ENCODE results near the gene ZNRF2.
"Not testable (repeated sequence)": the region's sequence is repeated elsewhere in the genome, so short reads cannot be mapped to it uniquely, and the experiment has no call there.

The ZNRF2 gene

DNA sequence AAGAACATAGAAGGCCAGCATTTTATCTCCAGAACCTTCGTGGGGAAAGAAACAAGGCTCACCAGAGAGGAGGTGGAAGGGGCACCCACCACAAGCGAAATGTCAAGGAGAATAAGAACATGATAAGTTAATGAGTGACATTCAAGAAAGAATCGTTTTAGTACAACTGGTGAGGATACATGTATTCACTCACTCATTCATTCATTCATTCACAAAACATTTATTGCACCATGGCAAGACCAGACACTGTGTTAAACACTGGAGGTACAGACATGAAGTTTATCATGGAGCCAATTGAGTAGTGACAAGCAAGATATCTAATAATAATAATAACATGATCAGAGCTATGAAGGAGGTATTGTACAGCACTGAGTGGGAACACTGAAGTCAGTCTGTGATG is 1.7 kb upstream of the ZNRF2 start:
- H3K9ac ChIP-seq (ENCODE audit: low read length) = no peak overlapping the region
- H3K36me3 ChIP-seq (ENCODE audit: control insufficient read depth, insufficient read depth, low read length) = no peaks in the 10 kb centered on the region
- no peaks in the 10 kb centered on the region for H3K27me3 ChIP-seq (ENCODE audit: control insufficient read depth, insufficient read depth, low read length)
- peaks cover 2% of the 10 kb centered on the region for H3K4me1 ChIP-seq (ENCODE audit: control insufficient read depth, insufficient read depth, low read length)
- H3K27ac ChIP-seq (ENCODE audit: low read depth, low read length) = no peak overlapping the region
- H3K4me3 ChIP-seq (ENCODE audit: low read length) = no peak overlapping the region

DNA sequence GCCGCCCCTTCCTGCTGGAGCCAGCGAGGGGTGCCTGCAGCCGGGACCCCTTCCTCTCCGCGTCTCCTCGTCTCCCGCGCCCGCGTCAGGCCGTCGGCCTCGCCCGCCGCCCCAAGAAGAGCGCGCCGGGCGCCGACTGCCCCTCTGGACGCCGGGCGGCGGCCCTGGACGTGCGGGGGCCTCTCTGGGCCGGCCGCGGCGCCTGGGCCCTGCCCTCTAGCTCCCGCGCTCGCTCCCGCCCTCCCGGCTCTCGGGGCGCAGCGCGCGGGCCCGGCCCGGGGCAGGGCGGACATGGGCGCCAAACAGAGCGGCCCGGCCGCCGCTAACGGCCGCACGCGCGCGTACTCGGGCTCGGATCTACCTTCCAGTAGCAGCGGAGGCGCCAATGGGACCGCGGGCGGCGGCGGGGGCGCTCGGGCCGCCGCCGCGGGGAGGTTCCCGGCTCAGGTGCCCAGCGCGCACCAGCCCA is 704 bp downstream of the ZNRF2 start:
- peaks cover 2% of the 10 kb centered on the region for H3K4me1 ChIP-seq (ENCODE audit: control insufficient read depth, insufficient read depth, low read length)
- H3K36me3 ChIP-seq (ENCODE audit: control insufficient read depth, insufficient read depth, low read length) = no peaks in the 10 kb centered on the region
- peak overlapping the region; percentile 86 for H3K9ac ChIP-seq (ENCODE audit: low read length)
- H3K27ac ChIP-seq (ENCODE audit: low read depth, low read length) = peak overlapping the region; percentile 96
- no peaks in the 10 kb centered on the region for H3K27me3 ChIP-seq (ENCODE audit: control insufficient read depth, insufficient read depth, low read length)
- H3K4me3 ChIP-seq (ENCODE audit: low read length) = peak overlapping the region; percentile 78

DNA sequence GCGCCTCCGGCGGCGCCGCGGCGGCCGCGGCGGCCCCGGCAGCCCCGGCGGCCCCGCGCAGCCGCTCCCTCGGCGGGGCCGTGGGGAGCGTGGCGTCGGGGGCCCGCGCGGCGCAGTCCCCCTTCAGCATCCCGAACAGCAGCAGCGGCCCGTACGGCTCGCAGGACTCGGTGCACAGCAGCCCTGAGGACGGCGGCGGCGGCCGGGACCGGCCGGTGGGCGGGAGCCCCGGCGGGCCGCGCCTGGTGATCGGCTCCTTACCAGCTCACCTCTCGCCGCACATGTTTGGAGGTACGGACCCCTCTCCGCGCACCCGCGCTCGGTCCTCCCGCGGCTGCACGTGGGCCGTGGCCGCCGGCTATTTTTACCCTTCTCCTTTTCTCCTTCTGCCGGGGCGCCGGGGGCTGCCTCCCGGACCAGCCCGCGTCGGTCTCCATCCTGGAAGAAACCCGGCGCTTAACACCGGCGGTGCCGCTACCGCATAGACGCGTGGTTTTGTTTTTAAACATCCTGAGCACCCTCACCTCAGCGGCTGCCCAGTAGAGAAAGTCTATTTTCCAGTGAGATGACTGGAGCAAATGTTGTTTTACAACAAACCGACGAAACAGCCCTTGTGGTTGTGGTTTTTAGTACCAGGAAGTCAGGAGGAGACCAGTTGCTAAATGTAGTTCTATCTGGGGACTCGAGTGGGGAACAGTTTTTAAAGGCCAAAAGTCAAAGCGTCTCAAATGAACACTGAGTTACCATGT is 1.3 kb downstream of the ZNRF2 start:
- Histone ChIP-seq H3K27me3 (ENCODE audit: control insufficient read depth, insufficient read depth, low read length) (no peaks in the 10 kb centered on the region), H3K4me3 (ENCODE audit: low read length) (peak overlapping the region; percentile 78), H3K9ac (ENCODE audit: low read length) (peak overlapping the region; percentile 45), H3K27ac (ENCODE audit: low read depth, low read length) (peak overlapping the region; percentile 96), H3K4me1 (ENCODE audit: control insufficient read depth, insufficient read depth, low read length) (peaks cover 2% of the 10 kb centered on the region), H3K36me3 (ENCODE audit: control insufficient read depth, insufficient read depth, low read length) (no peaks in the 10 kb centered on the region)

DNA sequence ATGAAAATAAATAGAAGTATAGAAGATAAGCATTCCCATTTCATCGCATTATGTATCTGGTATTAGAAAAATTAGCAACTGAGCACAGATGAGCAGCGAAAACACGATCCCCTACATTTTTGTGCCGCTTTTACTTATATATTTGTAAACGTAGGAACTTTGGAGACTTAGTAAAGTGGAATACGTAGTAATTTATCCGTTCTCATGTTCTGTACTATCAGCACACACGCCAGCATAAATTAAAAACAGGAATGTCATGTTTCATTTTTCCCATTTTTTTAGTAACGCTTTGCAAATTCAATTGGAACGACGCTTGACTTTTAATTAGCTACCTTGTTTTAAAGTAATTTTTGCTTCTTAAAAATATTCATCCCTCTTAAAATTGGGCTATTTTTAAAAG is 2.4 kb downstream of the ZNRF2 start:
- Histone ChIP-seq H3K4me1 (ENCODE audit: control insufficient read depth, insufficient read depth, low read length) (peaks cover 2% of the 10 kb centered on the region), H3K4me3 (ENCODE audit: low read length) (peak overlapping the region; percentile 78), H3K27me3 (ENCODE audit: control insufficient read depth, insufficient read depth, low read length) (no peaks in the 10 kb centered on the region), H3K36me3 (ENCODE audit: control insufficient read depth, insufficient read depth, low read length) (no peaks in the 10 kb centered on the region), H3K9ac (ENCODE audit: low read length) (no peak overlapping the region), H3K27ac (ENCODE audit: low read depth, low read length) (no peak overlapping the region)

DNA sequence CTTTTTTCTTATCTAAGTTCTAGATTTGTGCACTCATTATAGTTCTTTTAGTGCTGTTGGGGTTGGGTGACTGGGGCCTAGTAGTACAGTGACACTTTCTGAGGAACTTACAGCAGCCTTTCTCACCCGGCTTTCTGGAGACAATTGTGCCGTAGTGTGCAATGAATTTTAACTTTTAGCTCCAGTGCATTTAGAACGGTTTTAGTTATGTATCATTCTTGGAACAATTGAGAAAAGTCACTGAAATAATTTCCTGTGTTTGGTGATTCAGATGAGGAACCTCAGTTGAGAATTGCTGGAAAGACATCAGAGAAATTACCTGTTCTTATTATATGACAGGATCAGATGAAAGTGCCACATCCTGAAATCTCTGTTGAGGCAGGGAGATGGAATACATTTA is 3.2 kb downstream of the ZNRF2 start:
- not testable (repeated sequence) for H3K27ac ChIP-seq (ENCODE audit: low read depth, low read length); H3K36me3 ChIP-seq (ENCODE audit: control insufficient read depth, insufficient read depth, low read length); H3K4me1 ChIP-seq (ENCODE audit: control insufficient read depth, insufficient read depth, low read length); H3K27me3 ChIP-seq (ENCODE audit: control insufficient read depth, insufficient read depth, low read length); H3K9ac ChIP-seq (ENCODE audit: low read length)
- H3K4me3 ChIP-seq (ENCODE audit: low read length) = peak overlapping the region; percentile 21

DNA sequence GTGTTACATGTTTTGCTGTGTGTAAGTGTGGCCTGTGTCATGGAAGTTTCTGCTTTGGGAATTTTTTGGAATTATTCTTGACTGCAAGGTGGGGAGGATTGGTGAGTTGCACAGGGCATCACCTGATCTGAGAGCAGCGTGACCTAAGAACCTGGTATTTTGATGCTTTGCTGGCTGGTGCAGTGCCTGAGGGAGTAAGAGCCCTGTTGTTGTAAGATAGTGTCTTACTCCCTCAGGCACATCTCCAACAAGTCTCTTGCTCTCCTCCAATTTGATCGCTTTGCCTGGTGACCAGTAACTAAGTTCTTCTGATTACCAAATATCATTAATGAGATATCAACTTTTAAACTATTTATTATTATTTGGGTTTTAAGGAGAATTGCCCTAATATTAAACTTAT is 5.2 kb downstream of the ZNRF2 start:
- H3K27me3 ChIP-seq (ENCODE audit: control insufficient read depth, insufficient read depth, low read length); H3K4me1 ChIP-seq (ENCODE audit: control insufficient read depth, insufficient read depth, low read length); H3K9ac ChIP-seq (ENCODE audit: low read length); H3K4me3 ChIP-seq (ENCODE audit: low read length); H3K27ac ChIP-seq (ENCODE audit: low read depth, low read length); H3K36me3 ChIP-seq (ENCODE audit: control insufficient read depth, insufficient read depth, low read length): not testable (repeated sequence)

DNA sequence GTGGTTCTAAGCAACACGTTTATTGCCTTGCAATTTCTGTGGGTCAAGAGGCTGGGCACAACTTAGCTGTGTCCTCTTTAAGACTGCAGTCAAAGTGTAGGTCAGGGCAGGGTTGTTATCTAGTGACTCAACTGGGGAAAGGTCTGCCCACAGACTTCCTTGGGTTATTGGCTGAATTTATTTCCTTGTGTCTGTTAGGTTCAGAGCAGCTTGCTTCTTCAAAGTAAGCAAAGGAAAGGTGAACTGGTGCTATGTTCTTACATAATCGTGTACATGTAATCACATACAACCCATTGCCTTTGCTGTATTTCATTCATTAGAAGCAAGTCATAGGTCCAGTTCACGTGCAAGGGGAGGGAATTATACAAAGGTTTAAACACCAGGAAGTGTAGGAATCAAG is 5.9 kb downstream of the ZNRF2 start:
- not testable (repeated sequence) for H3K9ac ChIP-seq (ENCODE audit: low read length); H3K4me1 ChIP-seq (ENCODE audit: control insufficient read depth, insufficient read depth, low read length); H3K27ac ChIP-seq (ENCODE audit: low read depth, low read length); H3K36me3 ChIP-seq (ENCODE audit: control insufficient read depth, insufficient read depth, low read length); H3K4me3 ChIP-seq (ENCODE audit: low read length); H3K27me3 ChIP-seq (ENCODE audit: control insufficient read depth, insufficient read depth, low read length)

DNA sequence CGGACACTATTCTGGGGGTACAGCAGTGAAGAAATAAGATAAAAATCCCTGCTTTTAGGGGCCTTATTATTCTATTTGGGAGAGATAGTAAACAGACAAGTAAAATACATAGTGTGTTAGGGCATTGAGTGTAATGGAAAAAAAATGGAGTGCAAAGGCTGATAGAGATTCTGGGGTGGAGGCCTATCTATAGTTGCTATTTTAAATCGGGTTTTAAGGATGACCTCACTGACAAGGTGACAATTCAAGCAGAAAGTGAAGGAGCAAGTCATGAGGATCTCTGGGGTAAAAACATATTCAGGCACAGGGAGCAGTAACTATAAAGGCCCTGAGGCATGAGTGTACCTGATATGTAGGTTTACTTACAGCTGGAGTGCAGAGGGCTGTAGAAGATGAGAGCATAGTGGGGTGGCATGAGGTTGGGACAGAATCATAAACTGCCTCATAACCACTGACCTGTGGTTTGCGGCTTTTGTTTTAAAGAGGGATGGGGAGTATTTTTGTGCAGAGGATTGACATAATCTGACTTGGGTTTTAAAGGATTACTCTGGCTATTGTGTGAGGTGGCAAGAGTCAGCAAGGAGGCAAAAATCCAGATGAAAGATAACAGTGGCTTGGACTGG is 8.1 kb downstream of the ZNRF2 start:
- H3K27ac ChIP-seq (ENCODE audit: low read depth, low read length); H3K36me3 ChIP-seq (ENCODE audit: control insufficient read depth, insufficient read depth, low read length); H3K27me3 ChIP-seq (ENCODE audit: control insufficient read depth, insufficient read depth, low read length); H3K4me1 ChIP-seq (ENCODE audit: control insufficient read depth, insufficient read depth, low read length); H3K9ac ChIP-seq (ENCODE audit: low read length); H3K4me3 ChIP-seq (ENCODE audit: low read length): not testable (repeated sequence)

DNA sequence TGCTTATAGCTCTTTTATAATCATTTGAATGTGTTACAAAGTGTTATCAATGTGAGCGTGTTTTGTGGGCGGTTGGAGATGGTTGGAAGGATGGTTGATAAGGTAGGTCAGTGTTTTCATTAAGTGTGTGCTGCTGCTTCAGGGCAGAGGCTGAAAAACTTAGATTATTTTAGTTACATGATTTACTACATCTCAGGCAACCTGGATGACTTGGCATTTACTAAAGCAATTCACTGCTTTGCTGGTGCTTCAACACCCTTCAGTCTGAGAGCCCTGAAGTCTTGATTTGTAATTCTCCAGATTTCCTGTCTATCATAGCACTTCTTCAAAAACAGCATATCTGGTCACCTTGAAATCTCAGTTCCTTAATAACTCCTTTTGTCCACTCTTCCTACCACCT is 11.9 kb downstream of the ZNRF2 start:
- H3K27ac ChIP-seq (ENCODE audit: low read depth, low read length); H3K4me3 ChIP-seq (ENCODE audit: low read length); H3K36me3 ChIP-seq (ENCODE audit: control insufficient read depth, insufficient read depth, low read length); H3K9ac ChIP-seq (ENCODE audit: low read length); H3K27me3 ChIP-seq (ENCODE audit: control insufficient read depth, insufficient read depth, low read length); H3K4me1 ChIP-seq (ENCODE audit: control insufficient read depth, insufficient read depth, low read length): not testable (repeated sequence)

DNA sequence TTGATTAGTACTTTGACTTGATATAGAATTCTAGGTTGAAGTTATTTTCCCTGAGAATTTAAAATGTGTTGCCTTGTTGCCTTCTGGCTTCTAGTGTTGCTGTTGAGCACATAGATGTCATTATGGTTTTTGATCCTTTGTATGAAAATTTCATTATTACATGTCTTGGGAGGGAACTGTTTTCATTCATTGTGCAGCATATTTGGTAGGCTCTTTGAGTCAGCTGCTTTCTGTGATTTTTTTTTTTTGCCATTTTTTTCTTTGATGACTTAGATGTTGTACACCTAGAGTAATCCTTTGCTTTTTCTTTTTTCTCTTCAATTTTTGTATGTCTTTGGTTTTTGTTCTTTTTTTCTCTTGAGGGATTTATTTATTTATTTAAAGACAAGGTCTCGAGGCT is 13.1 kb downstream of the ZNRF2 start:
- not testable (repeated sequence) for H3K9ac ChIP-seq (ENCODE audit: low read length); H3K27ac ChIP-seq (ENCODE audit: low read depth, low read length); H3K36me3 ChIP-seq (ENCODE audit: control insufficient read depth, insufficient read depth, low read length); H3K4me1 ChIP-seq (ENCODE audit: control insufficient read depth, insufficient read depth, low read length); H3K27me3 ChIP-seq (ENCODE audit: control insufficient read depth, insufficient read depth, low read length); H3K4me3 ChIP-seq (ENCODE audit: low read length)

DNA sequence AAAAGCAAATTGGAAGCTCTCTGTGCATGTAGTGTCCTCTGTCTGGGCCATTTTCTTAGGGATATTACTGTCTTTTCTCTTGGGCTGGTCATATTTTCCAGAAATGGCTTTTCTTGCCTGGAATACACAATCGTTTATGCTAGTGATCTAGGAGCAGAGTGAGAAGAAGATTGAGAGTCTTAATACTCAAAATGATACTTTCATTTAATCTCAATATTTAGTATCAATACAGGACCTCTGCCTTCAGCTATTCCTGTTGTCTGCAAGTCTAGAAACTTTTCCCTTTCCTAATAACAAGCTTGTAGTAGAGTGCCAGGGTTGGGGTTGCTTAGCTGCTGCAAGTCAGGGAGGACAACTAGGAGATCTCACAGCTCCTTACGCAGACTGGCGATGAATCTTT is 14.0 kb downstream of the ZNRF2 start:
- not testable (repeated sequence) for H3K36me3 ChIP-seq (ENCODE audit: control insufficient read depth, insufficient read depth, low read length); H3K4me1 ChIP-seq (ENCODE audit: control insufficient read depth, insufficient read depth, low read length); H3K27ac ChIP-seq (ENCODE audit: low read depth, low read length); H3K27me3 ChIP-seq (ENCODE audit: control insufficient read depth, insufficient read depth, low read length); H3K4me3 ChIP-seq (ENCODE audit: low read length); H3K9ac ChIP-seq (ENCODE audit: low read length)

DNA sequence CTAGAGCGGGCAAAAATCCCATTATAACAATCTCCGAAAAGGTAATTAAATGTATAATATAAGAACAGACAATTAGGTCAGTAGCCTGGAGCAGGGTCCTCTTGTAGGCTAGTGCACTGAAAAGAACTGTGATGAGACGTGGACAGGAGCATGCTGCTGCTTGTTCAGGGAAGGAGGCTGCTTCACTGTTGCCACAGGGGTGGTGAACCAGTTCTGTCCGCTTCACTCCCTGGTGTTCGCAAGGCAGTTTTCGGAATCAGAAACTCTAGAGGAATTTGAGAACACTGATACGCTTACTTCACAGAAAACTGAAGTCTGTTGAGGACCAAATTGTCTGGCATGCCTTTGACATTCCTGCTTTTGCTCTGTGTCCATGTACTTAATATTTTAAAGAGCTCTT is 17.4 kb downstream of the ZNRF2 start:
- no peaks in the 10 kb centered on the region for H3K27me3 ChIP-seq (ENCODE audit: control insufficient read depth, insufficient read depth, low read length)
- H3K4me3 ChIP-seq (ENCODE audit: low read length) = no peak overlapping the region
- no peaks in the 10 kb centered on the region for H3K36me3 ChIP-seq (ENCODE audit: control insufficient read depth, insufficient read depth, low read length)
- H3K4me1 ChIP-seq (ENCODE audit: control insufficient read depth, insufficient read depth, low read length) = no peaks in the 10 kb centered on the region
- H3K9ac ChIP-seq (ENCODE audit: low read length) = no peak overlapping the region
- H3K27ac ChIP-seq (ENCODE audit: low read depth, low read length) = no peak overlapping the region

DNA sequence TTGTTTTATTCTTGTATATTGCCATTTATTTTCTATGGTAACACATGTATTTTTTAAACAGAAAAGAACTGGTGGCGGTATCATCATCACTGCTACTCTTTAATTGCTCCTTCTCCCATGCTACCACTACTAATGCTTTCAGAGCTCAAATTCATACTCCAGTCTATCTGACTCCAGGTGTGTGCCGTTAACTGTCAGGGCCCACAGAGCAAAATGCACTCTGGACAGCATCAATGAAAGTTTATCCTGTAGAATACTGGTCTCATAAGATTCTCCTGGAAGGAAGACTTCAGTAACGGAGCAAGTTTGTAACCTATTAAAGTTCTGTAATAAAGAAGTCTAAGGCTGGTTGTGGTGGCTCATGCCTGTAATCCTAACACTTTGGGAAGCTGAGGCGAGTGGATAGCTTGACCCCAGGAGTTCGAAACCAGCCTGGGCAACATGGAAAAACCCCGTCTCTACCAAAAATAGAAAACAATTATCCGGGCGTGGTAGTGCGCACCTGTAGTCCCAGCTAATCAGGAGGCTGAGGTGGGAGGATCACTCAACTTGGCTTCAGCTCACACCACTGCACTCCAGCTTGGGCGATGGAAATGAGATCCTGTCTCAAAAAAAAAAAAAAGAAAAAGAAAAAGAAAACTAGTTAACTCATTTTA is 18.4 kb downstream of the ZNRF2 start:
- Histone ChIP-seq H3K4me3 (ENCODE audit: low read length) (no peak overlapping the region), H3K36me3 (ENCODE audit: control insufficient read depth, insufficient read depth, low read length) (no peaks in the 10 kb centered on the region), H3K9ac (ENCODE audit: low read length) (no peak overlapping the region), H3K27ac (ENCODE audit: low read depth, low read length) (no peak overlapping the region), H3K4me1 (ENCODE audit: control insufficient read depth, insufficient read depth, low read length) (no peaks in the 10 kb centered on the region), H3K27me3 (ENCODE audit: control insufficient read depth, insufficient read depth, low read length) (no peaks in the 10 kb centered on the region)
